ENCODE results near the gene GALNT1.

DNA sequence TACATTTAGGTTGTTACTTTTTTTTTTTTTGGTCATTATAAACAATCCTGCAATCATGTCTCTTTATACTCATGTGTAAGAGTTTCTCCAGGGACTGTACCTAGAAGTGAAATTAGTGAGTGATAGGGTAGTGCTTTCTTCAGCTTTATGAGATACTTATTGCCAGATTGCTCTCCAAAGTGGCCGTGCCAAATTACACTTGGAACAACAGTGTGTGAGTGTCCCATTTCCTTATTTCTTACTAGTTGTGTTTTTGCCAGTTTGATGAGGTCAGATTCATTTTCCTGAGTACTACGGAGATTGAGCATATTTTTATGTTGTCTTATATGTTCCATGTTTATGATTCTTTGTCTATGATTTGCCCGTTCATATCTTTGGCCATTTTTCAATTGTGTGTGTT is 39.2 kb downstream of the GALNT1 start:
- TF ChIP-seq, protein P1, sequence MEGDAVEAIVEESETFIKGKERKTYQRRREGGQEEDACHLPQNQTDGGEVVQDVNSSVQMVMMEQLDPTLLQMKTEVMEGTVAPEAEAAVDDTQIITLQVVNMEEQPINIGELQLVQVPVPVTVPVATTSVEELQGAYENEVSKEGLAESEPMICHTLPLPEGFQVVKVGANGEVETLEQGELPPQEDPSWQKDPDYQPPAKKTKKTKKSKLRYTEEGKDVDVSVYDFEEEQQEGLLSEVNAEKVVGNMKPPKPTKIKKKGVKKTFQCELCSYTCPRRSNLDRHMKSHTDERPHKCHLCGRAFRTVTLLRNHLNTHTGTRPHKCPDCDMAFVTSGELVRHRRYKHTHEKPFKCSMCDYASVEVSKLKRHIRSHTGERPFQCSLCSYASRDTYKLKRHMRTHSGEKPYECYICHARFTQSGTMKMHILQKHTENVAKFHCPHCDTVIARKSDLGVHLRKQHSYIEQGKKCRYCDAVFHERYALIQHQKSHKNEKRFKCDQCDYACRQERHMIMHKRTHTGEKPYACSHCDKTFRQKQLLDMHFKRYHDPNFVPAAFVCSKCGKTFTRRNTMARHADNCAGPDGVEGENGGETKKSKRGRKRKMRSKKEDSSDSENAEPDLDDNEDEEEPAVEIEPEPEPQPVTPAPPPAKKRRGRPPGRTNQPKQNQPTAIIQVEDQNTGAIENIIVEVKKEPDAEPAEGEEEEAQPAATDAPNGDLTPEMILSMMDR (IDR thresholded peaks at IDR 0.05; ENCODE audit: low read depth, low read length, poor library complexity, severe bottlenecking): no peak
- no peak for TF ChIP-seq EZH2phosphoT487 (IDR thresholded peaks at IDR 0.05; ENCODE audit: borderline replicate concordance, low read length)
